HEK293 (cell line): ENCODE results near the gene KNOP1.

Experiments used
- SETDB1 ChIP-seq: IDR thresholded peaks from one replicate; pipeline ENCODE4 v1.6.1; 2017; ENCODE audit warnings: mild to moderate bottlenecking, low read length, moderate library complexity, mixed read lengths; ENCODE audit not compliant: insufficient read length
- ZBTB26 ChIP-seq: fragments of 450-650 bp; formaldehyde crosslinking; optimal IDR thresholded peaks from 2 replicates; pipeline ENCODE3; 2016; ENCODE audit warnings: missing biosample characterization, mild to moderate bottlenecking, missing genetic modification characterization
- ZBTB8A ChIP-seq: fragments of 450-650 bp; formaldehyde crosslinking; IDR thresholded peaks from 2 replicates; pipeline ENCODE4 v1.5.1; 2016; ENCODE audit warnings: missing biosample characterization, missing genetic modification characterization
- ZNF133 ChIP-seq: fragments of 450-650 bp; formaldehyde crosslinking; IDR thresholded peaks from 2 replicates; pipeline ENCODE4 v1.5.1; 2016; ENCODE audit warnings: missing biosample characterization, missing genetic modification characterization
- ZNF202 ChIP-seq: fragments of 450-650 bp; formaldehyde crosslinking; IDR thresholded peaks from 2 replicates; pipeline ENCODE4 v1.5.1; 2016; ENCODE audit warnings: missing biosample characterization, missing genetic modification characterization, borderline replicate concordance
- ZNF362 ChIP-seq: fragments of 450-650 bp; formaldehyde crosslinking; IDR thresholded peaks from 2 replicates; pipeline ENCODE4 v1.5.1; 2016; ENCODE audit warnings: missing biosample characterization, missing genetic modification characterization
- ZNF501 ChIP-seq: fragments of 450-650 bp; formaldehyde crosslinking; IDR thresholded peaks from 2 replicates; pipeline ENCODE4 v1.5.1; 2016; ENCODE audit warnings: missing biosample characterization, missing genetic modification characterization
- ZNF768 ChIP-seq: fragments of 450-650 bp; formaldehyde crosslinking; IDR thresholded peaks from 2 replicates; pipeline ENCODE4 v1.5.1; 2018; ENCODE audit warnings: missing biosample characterization, mild to moderate bottlenecking, missing genetic modification characterization
- ZNF830 ChIP-seq: fragments of 450-650 bp; IDR thresholded peaks from 2 replicates; pipeline ENCODE4 v1.5.0; 2018; ENCODE audit warnings: missing biosample characterization, missing genetic modification characterization, low read depth, mild to moderate bottlenecking, moderate library complexity
- TF ChIP-seq, protein P1 (sequence below): fragments of 450-650 bp; formaldehyde crosslinking; IDR thresholded peaks from 2 replicates; pipeline ENCODE4 v1.5.1; 2016; ENCODE audit warnings: missing biosample characterization, missing genetic modification characterization
- TF ChIP-seq, protein P2 (sequence below): fragments of 450-650 bp; formaldehyde crosslinking; IDR thresholded peaks from 2 replicates; pipeline ENCODE4 v1.5.1; 2016; ENCODE audit warnings: missing biosample characterization, missing genetic modification characterization, low read depth

DNA sequence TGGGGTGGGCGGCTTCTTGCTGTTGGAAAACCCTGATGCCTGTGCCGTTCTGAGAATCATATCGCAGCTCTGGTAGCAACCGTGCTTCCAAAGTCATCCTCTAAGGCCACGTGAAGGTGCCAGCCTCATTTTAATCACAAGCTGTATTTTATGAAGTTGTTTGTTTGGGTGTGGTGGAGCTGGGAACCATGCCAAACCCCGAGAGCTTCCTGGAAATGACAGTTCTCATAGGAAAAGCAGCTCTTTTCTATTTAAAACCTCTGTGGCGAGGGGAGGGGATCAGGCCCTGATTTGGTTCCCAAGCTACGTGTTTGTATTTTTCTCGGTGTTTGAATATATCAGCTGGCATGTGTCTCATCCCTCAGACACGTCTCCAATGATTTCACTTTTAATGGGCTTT lies 21.7 kb downstream of the KNOP1 start:
- no peak for TF ChIP-seq ZBTB26
- no peak for TF ChIP-seq ZNF362
- no peak for TF ChIP-seq ZNF768 (tag by site-specific recombination)
- TF ChIP-seq, protein P1, sequence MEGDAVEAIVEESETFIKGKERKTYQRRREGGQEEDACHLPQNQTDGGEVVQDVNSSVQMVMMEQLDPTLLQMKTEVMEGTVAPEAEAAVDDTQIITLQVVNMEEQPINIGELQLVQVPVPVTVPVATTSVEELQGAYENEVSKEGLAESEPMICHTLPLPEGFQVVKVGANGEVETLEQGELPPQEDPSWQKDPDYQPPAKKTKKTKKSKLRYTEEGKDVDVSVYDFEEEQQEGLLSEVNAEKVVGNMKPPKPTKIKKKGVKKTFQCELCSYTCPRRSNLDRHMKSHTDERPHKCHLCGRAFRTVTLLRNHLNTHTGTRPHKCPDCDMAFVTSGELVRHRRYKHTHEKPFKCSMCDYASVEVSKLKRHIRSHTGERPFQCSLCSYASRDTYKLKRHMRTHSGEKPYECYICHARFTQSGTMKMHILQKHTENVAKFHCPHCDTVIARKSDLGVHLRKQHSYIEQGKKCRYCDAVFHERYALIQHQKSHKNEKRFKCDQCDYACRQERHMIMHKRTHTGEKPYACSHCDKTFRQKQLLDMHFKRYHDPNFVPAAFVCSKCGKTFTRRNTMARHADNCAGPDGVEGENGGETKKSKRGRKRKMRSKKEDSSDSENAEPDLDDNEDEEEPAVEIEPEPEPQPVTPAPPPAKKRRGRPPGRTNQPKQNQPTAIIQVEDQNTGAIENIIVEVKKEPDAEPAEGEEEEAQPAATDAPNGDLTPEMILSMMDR (tag by site-specific recombination) = no peak
- TF ChIP-seq ZNF133 = no peak
- TF ChIP-seq SETDB1 = no peak
- TF ChIP-seq, protein P2, sequence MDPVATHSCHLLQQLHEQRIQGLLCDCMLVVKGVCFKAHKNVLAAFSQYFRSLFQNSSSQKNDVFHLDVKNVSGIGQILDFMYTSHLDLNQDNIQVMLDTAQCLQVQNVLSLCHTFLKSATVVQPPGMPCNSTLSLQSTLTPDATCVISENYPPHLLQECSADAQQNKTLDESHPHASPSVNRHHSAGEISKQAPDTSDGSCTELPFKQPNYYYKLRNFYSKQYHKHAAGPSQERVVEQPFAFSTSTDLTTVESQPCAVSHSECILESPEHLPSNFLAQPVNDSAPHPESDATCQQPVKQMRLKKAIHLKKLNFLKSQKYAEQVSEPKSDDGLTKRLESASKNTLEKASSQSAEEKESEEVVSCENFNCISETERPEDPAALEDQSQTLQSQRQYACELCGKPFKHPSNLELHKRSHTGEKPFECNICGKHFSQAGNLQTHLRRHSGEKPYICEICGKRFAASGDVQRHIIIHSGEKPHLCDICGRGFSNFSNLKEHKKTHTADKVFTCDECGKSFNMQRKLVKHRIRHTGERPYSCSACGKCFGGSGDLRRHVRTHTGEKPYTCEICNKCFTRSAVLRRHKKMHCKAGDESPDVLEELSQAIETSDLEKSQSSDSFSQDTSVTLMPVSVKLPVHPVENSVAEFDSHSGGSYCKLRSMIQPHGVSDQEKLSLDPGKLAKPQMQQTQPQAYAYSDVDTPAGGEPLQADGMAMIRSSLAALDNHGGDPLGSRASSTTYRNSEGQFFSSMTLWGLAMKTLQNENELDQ (tag by site-specific recombination) = no peak
- no peak for TF ChIP-seq ZNF830 (tag by site-specific recombination)
- TF ChIP-seq ZBTB8A (tag by site-specific recombination) = no peak
- no peak for TF ChIP-seq ZNF501 (tag by site-specific recombination)
- TF ChIP-seq ZNF202 (tag by site-specific recombination) = no peak
